SHP77 (cell line): ENCODE measurements around the gene PADI2.
"Not testable (repeated sequence)": the region's sequence is repeated elsewhere in the genome, so short reads cannot be mapped to it uniquely, and the experiment has no call there.

Experiments used
- DNase-seq, 2 experiments: peaks; one replicate each; lab custom pipeline; 2025; lab: John Stamatoyannopoulos, UW

PADI2 gene

DNA sequence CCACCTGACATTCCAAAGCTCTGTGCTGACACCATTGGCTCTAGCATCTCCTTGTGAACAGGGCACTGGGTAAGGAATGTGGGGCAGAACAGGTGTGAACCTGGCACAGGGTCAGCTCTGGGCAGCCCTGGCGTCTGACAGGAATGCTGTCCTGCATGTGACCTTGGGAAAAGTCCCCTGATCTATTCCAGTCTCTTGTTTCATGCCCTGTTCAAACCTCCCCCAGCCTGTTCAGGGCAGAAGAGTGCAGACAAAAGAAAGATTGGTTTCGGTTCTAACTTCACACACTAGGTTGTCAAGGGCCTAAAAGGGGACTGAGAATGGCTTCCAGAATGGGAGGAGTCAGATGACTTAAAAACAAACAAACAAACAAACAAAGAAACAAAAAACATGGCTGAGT, 37.8 kb downstream of the PADI2 start:
- no peak for DNase-seq

DNA sequence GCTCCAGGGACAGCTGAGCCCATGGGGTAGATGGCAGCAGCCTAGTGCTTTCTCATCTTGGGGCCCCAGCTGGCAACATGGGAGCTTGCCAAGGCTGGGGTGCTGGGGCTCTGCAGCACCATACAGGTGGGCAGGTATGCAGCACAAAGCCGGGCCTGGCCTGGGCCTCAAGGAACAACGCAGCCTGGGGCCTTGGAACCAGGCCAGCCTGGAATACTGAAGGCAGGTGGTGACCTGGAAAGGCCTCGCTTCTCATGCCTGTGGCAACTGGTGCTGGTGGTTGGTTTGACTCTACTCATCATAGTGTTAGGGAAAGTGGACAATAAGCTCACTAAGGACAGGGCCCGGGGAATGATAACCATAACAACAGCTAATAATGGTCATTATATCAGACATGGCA, 38.4 kb downstream of the PADI2 start:
- no peak for DNase-seq

DNA sequence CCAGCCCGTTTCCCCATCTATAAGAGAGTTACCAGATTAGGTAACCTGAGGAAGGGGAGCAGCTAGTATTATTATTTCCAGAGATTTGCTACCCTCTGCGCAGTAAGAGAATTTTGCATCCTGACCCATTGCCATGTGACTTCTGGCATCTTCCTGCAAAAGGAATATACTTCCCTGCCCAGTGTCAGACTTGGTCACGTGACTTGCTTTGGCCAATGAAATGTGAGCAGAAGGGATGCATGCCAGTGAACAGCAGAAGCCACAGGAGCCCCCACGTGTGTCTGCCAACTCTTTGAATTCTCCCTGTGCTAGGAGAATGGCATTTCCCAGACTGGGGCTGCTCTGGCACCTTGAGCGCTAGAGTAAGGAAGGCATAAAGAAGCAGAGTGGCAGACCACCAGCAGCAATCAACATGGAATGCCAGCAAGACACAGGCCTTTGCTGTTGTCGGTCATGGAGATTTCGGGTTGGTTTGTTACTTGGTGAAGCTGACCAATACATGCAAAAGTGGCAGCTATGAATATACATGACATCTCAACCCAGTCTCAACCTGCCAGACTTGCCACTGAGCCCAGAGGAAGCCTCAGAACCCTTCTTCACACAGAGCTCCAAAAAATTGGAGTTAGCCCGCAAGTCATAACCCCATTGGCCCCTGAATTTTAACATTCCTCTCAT, 39.0 kb downstream of the PADI2 start:
- no peak for DNase-seq

DNA sequence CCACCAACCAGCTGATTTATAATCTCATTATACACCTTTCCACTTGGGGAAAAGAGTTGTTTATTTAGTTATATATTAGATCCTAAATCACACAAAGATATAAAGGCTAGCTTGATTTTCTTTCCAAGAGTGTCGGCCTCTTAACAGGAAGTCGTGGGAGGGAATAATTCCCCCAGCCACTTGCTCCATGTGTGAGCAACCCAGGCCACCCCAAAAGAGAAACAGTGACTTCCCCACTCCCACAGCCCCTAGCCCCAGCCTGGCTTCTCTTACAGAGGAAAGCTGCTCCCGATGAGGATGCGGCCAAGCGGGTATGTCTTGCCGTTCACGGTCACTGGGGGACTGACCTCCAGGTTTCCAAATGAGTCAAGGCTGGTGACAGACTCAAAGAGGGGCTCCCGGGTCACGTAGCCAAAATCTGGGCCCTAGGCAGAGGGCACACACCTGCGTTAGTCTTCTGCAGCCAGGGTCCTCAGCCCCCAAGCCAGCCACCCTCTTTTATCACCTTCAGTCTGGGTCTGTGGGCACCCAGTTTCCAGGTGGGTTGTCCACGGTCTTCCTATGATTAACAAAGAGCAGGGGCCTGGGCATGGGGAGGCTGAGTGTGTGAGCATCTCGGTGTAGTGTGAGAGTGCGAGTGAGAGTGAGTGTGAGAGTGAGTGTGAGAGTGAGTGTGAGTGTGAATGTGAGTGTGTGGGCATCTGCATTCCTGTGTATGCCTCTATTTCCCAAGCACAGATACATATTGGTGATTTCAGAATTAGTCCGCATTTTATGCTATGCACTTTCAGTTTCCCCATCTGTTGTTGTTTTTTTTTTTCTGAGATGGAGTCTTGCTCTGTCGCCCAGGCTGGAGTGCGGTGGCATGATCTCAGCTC, 40.0 kb downstream of the PADI2 start:
- no peak for DNase-seq

DNA sequence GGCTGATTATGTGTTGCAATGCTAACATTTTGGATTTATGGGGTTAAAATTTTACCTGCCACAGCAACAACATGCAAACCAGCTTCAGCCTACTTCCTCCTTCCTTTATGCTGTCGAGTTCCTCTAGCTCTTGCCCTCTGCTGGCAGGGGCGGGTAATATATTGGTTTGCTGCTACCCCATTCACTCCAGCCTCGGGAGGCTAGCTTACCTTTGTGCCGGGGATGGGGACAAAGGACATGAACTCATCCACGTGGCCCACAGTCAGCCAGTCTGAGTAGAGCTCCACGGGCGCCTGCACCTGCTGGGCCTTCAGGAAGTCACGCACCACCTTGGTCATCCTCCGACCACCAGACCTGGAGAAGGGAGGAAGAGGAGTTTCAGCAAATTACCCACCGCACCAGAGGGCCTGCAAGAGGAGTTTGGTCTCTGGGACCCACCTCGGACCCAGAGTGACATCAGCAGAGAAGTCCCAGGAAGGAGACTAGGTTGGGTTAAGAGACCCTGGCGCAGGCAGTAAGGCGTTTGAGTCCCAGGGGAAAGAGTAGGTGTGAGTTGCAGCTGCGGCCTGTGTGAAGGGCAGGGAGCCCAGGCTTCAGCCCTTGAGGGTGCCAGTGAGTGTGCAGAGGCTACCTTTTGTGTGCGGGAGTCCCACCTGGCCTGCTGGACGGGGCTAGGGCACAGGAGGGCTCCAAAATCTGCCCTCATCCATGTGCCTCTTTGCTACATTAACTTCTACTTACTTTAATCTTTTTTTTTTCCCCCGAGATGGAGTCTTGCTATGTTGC, 43.6 kb downstream of the PADI2 start:
- peak; percentile 38 to 56 for DNase-seq

DNA sequence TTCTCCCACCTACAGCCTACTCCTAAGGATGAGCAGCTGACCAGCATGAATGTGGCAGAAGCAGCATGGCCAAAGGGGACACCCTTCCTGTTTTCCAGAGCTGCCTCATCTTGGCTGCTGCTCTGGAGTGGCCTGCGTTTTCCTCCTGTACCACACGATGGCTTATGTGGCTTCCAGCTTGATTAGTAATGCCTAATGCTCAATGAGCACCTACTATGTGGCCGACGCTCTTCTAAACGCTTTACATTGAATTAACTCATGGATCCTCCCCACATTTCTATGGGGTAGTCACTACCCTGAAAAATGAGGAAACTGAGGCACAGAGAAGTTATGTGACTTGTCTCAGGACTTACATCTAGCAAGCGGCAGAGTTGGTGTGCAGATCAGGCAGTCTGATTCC, 47.5 kb downstream of the PADI2 start:
- no peak for DNase-seq

DNA sequence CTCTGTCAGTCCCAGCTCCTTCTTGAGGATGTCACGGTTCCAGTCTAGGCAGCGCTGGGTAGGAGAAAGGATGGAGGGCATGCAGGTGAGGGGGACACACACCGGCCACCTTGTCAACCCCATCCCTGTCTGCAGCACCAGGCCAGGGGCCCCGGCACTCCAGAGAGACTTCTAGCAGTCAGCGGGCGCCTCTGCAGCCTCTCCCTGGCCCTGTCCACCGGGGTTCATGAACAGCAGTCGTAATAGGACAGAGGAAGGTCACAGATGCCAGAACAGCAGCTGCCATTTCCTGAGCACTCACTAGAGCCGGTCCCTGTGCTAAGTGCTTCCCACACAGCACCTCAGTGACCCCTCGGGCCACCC, 49.1 kb downstream of the PADI2 start:
- no peak for DNase-seq

DNA sequence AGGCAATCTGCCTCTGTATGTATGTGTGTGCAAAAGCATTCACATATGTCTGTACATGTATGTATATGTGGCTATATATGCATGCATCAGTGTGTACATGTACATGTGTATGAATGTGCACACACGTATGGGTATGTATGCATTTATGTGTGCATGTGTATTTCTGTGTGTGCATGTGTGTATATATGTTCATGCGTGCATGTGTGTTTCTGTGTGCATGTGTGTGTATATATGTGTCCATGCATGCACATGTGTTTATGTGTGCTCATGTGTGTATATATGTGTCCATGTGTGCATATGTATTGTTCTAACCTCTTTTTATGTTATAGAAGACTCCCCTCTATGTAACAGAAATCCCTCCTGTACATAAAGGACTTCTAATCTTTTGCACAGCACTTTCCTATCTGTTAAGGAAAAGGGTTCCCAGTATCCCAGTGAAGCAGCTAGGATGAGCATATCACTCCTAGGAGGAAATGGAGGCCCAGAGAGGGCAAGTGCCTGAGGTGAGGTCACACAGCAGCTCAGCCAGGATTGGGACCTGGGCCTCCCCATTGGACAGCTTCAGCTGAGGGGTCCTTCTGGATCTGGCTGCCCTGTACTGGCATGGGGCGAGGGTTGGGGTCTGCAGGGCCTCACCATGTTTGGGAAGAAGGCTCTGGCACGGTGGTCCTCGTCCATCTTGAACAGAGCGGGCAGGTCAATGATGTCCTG, 49.6 kb downstream of the PADI2 start:
- no peak for DNase-seq

DNA sequence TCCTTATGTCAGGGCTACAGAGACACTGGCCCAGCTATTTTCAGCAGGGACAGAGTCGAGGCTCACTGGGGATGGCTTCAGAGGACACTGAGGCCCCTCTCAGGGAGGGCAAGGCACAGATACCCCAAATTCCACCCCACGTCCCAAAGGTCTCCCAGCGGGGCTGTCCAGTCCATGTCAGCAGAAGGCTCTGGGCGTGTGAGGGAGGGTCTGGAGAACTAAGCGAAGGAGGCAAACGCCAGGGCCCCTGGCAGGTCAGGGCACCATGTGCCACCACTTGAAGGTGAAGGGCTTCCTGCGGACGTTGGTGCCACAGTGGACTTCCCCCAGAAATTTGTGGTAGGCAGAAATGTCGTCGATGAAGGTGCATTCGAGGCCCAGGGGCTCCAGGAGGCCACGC, 50.5 kb downstream of the PADI2 start:
- no peak for DNase-seq

DNA sequence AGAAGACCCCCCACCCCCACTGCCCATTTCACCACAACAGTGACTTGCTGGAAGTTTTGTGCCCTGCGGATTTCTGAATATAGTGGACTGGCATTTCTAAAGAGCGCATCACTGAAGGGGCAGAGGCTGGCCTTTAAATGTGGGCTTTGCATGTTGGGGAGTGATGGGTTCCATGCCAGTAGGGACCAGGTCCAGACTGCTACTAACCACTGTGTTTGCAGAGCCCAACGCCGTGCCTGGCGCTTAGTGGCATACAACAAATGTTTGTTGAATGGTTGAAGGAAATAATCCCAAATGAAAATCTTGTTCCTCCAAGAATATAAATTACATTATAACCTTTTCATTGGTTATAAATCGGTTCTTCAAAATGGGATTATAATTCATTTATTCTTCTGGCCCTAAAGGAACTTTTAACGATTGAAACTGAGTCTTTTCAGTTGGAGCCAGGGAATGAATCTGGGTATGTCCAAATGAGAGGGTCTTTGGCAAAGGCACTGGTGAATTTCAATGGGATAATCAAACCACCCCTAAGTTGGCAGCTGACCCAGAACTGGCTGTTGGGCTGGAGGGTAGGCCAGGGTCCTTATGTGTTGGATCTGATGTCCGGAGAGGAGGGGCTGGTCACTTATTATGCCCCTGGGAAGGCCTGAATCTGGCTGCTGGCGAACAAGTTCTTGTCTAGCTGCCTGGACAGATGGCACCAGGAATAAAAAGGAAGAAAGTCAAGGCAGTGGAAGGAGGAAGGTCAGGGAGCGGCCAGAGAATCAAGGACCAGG, 51.6 kb downstream of the PADI2 start:
- no peak for DNase-seq

DNA sequence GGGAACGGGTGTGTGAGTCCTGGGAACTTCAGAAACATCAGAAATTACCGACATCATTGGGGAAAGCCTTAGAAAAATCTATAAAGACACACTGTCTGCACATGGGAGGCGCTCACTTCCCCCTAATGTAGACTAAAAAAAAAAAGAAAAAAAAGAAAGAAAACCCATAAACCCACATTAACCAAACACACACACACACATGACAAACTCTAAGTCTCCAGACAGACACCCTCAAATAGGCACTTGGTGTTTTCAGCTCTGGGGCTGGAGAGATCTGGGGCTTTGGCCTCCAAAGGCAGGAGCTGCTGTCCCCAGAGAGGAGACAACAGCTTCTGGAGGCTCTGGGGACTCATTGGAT, 52.2 kb downstream of the PADI2 start:
- DNase-seq, result no peak

DNA sequence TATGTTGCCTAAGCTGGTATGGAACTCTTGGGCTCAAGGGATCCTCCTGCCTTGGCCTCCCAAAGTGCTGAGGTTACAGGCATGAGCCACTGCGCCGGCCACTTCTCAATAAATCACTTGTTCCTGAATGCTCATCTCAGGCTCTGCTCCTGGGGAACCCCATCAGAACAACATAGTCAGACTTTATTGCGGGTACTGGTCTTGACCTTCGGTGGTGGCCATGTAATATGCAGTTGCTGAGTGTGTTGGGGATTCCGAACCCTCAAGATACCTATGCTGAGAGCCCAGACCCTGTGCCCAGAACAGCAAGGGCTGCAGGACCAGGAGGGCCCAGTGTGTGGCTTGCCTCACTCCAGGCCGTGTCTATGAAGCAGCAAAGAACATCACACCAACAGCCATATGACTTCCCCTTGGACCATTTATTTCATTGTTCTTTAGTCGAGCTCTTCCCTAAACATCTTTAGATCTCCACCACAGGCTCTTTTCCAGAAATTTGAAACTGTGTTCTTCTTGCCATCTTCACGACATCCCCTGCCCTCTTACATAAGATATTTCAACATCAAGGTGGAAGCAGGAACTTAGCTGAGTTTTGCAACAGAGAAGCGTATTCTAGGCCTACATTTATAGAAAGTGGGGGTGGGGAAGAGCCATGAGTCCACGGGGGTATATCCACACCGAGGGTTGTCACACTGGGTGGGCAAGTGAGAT, 52.7 kb downstream of the PADI2 start:
- no peak for DNase-seq

DNA sequence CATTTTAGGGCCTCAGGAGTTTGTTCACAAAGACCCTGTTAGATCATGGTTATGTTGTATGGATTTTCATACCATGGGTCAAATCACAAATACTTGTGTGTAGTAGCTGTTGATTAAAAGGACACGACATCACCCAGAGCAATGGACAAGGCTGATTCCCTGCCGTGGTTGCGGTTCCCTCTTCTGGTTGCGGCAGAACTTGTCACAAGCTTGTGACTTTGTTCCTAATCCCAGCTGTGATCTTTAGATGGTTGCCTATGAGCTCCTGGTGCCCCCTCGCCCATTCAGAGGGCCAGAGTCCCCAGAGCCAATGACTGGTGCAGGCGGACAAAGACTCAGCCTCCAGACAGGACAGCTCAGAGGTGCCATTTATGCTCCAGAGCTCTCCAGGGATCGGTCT, 53.6 kb downstream of the PADI2 start:
- no peak for DNase-seq

DNA sequence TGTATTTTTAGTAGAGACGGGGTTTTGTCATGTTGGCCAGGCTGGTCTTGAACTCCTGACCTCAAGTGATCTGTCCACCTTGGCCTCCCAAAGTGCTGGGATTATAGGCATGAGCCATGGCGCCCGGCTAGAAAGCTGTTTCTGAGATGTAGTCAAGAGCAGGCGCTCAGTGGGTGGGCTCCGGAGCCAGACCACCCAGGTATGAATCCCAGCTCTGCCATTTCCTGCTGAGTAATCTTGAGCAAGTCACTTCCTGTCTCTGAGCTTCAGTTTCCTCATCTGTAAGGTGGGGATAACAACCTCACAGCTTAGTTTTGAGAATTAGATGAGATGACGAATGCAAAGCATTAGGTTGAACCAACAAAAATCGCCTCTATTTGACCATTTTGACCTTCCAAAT, 56.5 kb downstream of the PADI2 start:
- DNase-seq, result not testable (repeated sequence)

DNA sequence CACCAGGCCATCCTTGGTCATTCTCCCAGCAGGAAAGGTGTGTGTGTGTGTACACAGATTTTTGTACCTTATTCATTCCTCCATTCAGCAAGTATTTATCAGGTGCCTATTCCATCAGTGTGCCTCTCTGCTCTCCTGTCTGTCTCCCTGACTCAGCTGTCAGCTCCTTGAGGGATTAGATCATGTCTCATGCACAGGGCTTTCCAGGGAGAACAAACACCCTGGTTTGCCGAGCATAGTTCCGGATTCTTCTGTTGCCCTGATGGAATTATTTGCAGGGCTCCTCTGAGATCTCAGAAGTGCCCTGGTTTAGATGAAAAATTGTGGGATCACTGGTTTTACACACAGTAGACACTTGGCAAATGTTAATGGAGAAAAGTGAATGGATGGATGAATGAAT, 57.4 kb downstream of the PADI2 start:
- DNase-seq, result no peak

DNA sequence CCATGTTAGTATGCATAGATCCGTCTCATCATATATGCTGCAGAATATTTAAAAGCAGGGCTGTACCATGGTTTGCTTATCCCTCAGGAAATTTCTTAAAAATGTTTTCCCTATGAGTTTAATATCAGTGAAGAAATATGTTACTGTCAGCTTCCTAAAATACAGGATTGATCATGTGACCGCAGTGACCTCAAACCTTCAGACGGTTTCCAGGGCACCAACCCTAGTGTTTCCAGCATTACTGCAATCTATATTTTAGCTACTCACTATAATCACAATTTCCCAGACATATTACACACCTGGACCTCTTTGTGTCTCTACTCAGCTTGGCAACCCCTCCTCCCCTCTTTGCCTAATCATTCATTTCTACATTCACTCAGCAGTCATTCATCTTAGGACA, 57.8 kb downstream of the PADI2 start:
- DNase-seq, result no peak

DNA sequence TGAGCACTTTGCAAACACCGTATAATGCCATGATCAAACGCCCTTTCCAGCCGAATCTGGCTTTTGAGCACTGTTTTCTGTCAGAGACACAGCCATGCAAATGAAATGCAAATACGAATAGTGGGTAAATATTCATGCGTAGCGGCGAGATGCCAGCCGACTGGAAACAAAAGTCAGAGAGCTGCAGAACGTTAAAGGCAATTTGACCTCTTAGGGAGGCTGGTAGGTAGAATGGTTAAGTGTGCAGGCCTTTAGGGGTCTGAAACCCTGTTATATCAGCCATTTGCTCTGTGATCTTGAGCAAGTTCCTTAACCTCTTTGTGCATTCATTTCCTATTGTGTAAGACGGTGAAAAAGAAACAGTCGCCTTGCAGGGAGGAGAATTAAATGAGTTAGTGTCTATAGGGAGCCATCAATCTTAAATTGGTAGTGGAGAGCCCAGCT, 58.9 kb downstream of the PADI2 start:
- no peak for DNase-seq

DNA sequence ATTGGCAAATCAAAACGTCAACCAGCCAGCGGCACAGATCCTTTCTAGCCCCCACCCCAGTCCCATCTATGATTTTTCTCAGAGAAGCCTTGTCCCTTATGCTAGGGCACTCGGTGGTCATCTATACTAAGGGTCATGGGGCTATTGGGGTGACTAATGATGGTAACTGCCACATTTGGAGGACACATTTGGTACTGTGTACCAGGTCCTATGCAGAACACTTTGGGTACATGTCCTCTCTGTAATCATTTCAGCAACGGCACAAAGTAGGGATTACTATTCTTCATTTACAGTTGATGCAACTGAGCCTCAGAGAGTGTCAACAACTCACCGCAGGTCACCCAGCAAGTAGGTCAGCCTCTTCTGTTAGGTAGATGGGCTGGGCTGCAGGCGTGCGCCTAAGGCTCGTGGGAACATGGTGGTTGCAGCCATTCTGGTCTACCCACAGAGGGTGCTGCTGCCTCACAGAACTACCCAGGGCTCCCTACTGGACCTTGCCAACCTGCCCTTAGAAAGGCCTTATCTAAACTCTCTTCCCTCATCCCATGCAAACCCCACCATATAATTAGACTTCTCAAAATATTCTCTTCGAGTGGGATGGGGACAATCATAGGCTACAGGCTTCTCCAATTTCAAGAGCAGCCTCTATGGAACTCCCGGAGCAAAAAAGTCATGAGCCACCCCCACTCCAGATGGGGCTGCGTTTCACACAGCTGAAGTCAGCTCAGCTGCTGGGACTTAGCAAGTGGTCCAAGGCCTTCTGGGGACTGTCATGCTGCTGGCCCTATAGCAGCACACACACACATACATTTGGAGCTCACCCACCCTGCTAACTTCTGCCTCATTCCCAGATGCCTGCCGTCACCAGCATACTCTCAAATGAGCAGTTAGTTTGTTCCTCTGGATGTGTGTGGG, 59.6 kb downstream of the PADI2 start:
- DNase-seq, result peak; percentile 63 to 66

DNA sequence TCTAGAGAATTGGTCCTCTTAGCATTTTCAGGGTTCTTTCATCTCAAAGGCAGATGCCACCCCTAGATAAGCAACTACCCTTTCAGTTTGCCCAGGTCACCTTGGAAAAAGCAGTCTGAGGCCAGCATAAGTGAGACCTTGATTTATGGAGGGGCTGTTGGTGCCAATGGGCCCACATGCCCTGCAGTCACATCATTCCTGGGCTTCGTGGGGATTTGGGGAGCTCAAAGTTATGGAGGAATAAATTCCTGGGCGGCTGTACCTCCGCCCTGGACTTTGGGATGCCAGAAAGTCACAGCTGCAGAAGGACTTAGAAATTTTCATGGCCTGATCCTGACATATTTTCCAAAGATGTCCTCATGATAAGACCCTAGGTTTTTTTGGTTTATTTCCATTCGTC, 62.7 kb downstream of the PADI2 start:
- DNase-seq, result no peak

DNA sequence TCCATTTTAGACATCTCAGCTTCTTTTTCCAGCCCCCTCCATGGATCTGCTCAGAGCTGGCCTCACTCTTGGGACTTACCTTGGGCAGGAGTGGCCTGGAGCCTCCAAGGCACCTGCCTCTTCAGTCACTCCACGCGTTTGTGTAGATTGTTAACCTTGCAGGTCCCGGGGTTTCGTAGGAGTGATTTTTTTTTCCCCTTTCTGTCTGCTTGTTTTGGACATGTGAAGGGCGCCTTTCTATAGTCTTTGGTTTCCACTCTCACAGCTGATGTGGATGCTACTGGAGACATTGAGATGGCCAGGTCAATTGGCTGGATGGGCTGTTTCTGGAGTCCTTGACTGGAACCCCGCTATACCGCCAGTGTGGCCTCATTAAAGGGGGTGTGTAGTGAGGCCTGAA, 63.5 kb downstream of the PADI2 start:
- no peak for DNase-seq
